Measurements from ENCODE around the gene CCDC13. TPM values are rescaled to one million over a fixed set of nuclear protein-coding genes. Genes with fewer than 3 reads are reported as not detected.

CCDC13 gene
- total and polyA plus RNA-seq, 2 of the 13 experiments (the other 11 are each of a cell fraction or from before 2014, with no cell fraction given) = 0.22 to 0.51 TPM

DNA sequence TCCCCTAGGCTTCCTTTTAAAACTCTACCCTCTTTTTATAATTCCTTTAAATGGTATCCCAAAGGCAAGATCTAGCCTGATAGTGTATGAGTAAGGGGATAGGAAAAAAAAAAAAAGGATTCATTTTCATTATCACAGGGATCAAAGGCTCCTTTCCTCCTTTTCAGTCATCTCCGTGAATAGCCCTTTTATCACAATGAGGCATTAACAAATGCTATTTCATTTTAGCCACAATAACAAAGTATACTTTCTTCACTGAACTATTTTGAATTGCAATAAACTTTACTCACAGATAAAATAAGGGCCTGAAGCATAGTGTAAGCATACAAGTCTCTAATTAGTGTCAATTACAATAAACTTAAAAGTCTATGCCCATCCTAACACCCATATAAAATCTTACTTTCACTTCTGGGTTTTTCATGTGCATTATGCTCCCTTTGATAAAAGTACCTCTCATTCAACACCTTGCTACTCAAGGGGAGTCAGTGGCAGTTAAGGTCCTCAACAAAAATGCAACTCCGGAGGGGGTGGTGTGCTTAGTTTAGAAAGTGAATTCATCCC, 22.6 kb upstream of the CCDC13 start:
- Histone ChIP-seq H3K4me3 (replicated peaks in 1 of 3; ENCODE audit: insufficient read depth in 1 of 3, low read depth in 2 of 3, low read length in 3 of 3) (no peak overlapping the region), H3K9me3 (ENCODE audit: low read length) (peaks cover 3% of the 10 kb centered on the region; the same call in 1 of the 2 replicates), H3K79me2 (ENCODE audit: insufficient read depth, low read length) (peaks cover 51% of the 10 kb centered on the region), H3K27ac (ENCODE audit: extremely low read length, insufficient read depth, low read length) (no peak overlapping the region), H3K4me1 (ENCODE audit: insufficient read depth, low read length) (peaks cover 23% of the 10 kb centered on the region), H3K9ac (ENCODE audit: insufficient read depth, low read depth, low read length) (no peak overlapping the region), H3K4me2 (ENCODE audit: low read depth, low read length) (no peak overlapping the region), H3K27me3 (ENCODE audit: control insufficient read depth in 1 of 2, insufficient read depth in 2 of 2, low read length in 2 of 2) (no peaks in the 10 kb centered on the region), H3K36me3 (replicated peaks in 1 of 2; ENCODE audit: control insufficient read depth in 1 of 2, insufficient read depth in 2 of 2, low read length in 2 of 2) (peaks cover 7 to 14% of the 10 kb centered on the region in 2 experiments), H4K20me1 (ENCODE audit: insufficient read depth, low read length) (no peaks in the 10 kb centered on the region), H2AFZ (ENCODE audit: low read length) (no peak overlapping the region)
- DNase-seq (ENCODE audit: low spot score) (no peak), FAIRE-seq (no peak), ATAC-seq (no peak)
- POLR2A ChIA-PET = interaction anchor here (1.4 to 4.5 kb wide), 2 partner anchors 9 to 25 kb away, joined by 5 to 40 read pairs; partner anchors contain the start of gene HIGD1A
- intact Hi-C loops (cut with micrococcal nuclease; ENCODE audit: unreplicated experiment) (no loop called here), in situ Hi-C loops (cut with HindIII; ENCODE audit: extremely low pct_ligation_motif_present, low pct_unique_long_range_greater_than_20kb) (no loop called here)
- CTCF ChIA-PET (ENCODE audit: low intra/inter-chr PET ratio, low total read pairs) = interaction anchor here (0.7 kb wide), 1 partner anchor 546 kb away, joined by 3 read pairs; no protein-coding TSS in a partner anchor
- BruUV-seq (replicated peaks) = TSS peak; percentile 16
- TF ChIP-seq KLF6 (CRISPR knock-in tag; IDR thresholded peaks at IDR 0.05) = no peak
- no peak for TF ChIP-seq RBM39 (IDR thresholded peaks at IDR 0.05; ENCODE audit: low read depth, low read length, poor library complexity, severe bottlenecking)
- TF ChIP-seq, protein P1, sequence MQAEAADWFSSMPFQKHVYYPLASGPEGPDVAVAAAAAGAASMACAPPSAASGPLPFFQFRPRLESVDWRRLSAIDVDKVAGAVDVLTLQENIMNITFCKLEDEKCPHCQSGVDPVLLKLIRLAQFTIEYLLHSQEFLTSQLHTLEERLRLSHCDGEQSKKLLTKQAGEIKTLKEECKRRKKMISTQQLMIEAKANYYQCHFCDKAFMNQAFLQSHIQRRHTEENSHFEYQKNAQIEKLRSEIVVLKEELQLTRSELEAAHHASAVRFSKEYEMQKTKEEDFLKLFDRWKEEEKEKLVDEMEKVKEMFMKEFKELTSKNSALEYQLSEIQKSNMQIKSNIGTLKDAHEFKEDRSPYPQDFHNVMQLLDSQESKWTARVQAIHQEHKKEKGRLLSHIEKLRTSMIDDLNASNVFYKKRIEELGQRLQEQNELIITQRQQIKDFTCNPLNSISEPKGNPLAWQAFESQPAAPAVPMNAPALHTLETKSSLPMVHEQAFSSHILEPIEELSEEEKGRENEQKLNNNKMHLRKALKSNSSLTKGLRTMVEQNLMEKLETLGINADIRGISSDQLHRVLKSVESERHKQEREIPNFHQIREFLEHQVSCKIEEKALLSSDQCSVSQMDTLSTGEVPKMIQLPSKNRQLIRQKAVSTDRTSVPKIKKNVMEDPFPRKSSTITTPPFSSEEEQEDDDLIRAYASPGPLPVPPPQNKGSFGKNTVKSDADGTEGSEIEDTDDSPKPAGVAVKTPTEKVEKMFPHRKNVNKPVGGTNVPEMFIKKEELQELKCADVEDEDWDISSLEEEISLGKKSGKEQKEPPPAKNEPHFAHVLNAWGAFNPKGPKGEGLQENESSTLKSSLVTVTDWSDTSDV (CRISPR knock-in tag; IDR thresholded peaks at IDR 0.05) = no peak
- TF ChIP-seq SP2 (CRISPR knock-in tag; IDR thresholded peaks at IDR 0.05) = no peak
- no peak for TF ChIP-seq ZNF274 (CRISPR knock-in tag; IDR thresholded peaks at IDR 0.05)
- no peak for TF ChIP-seq MBD4 (IDR thresholded peaks at IDR 0.05; ENCODE audit: borderline replicate concordance, low read length)
- 96% methylated on average over 2 of the region's 2 CpGs for WGBS (ENCODE audit: low lambda C conversion rate)

Data from HepG2 (cell line).